ENCODE data around the gene GFER. TPM values are rescaled to one million over a fixed set of nuclear protein-coding genes. Genes with fewer than 3 reads are reported as not detected.

GFER gene
- total and polyA plus RNA-seq, 2 of the 8 experiments (the other 6 are each of a cell fraction or from before 2014, with no cell fraction given), result 17.7 to 37.9 TPM

- H3K18ac ChIP-seq (ENCODE audit: extremely low read depth, low read length), result no peak overlapping the region; the same call in 1 of the 2 replicates
- no peaks in the 10 kb centered on the region for H3K79me1 ChIP-seq (ENCODE audit: low read depth, low read length)
- FAIRE-seq (no peak), DNase-seq (ENCODE audit: low read depth in 1 of 2, low spot score in 2 of 2) (peak in 1 of 2 experiments; percentile 74)
- CTCF ChIA-PET (ENCODE audit: partially characterized antibody), result interaction anchor here (0.7 to 7.5 kb wide), 15 partner anchors 9 to 132 kb away, joined by 3 to 55 read pairs (median 4); no protein-coding TSS in a partner anchor
- H3K79me2 ChIP-seq (ENCODE audit: control insufficient read depth in 1 of 2, insufficient read depth in 2 of 2, low read length in 2 of 2), result no peaks in the 10 kb centered on the region
- H4K91ac ChIP-seq (replicated peaks; ENCODE audit: insufficient read length, low read length), result no peak overlapping the region
- H3K9ac ChIP-seq (replicated peaks in 1 of 4; ENCODE audit: extremely low read depth in 1 of 4, low read depth in 3 of 4, low read length in 3 of 4), result no peak overlapping the region
- H3K27me3 ChIP-seq (replicated peaks in 1 of 4; ENCODE audit: control insufficient read depth in 3 of 4, extremely low read depth in 1 of 4, insufficient read depth in 3 of 4, low read length in 3 of 4), result peaks cover 22 to 42% (median 34%) of the 10 kb centered on the region in 4 experiments
- H2AFZ ChIP-seq (ENCODE audit: low read length), result peak overlapping the region; percentile 6; the same call in 1 of the 2 replicates
- H3K4me2 ChIP-seq (ENCODE audit: insufficient read depth in 1 of 2, low read depth in 2 of 2, low read length in 2 of 2), result peak overlapping the region; percentile 71 to 79
- H3K56ac ChIP-seq (replicated peaks; ENCODE audit: insufficient read length, low read depth, low read length), result no peak overlapping the region
- no peak overlapping the region for H2BK5ac ChIP-seq (ENCODE audit: low read depth, low read length)
- H2BK120ac ChIP-seq (replicated peaks; ENCODE audit: low read depth, low read length), result no peak overlapping the region
- H3K23ac ChIP-seq (ENCODE audit: insufficient read length), result no peak overlapping the region
- H3K14ac ChIP-seq (ENCODE audit: insufficient read length), result no peak overlapping the region
- H3K27ac ChIP-seq (ENCODE audit: low read depth, low read length), result no peak overlapping the region
- no peak overlapping the region for H3K4ac ChIP-seq (replicated peaks; ENCODE audit: insufficient read length, low read depth, low read length)
- H2BK12ac ChIP-seq (ENCODE audit: low read depth, low read length), result no peak overlapping the region
- peak overlapping the region; percentile 46; the same call in 1 of the 2 replicates for H4K8ac ChIP-seq (ENCODE audit: extremely low read depth, insufficient read depth, low read length)
- peaks cover 8% of the 10 kb centered on the region; the same call in 1 of the 2 replicates for H3K23me2 ChIP-seq (ENCODE audit: low read depth, low read length)
- no peak overlapping the region for H2BK15ac ChIP-seq (ENCODE audit: low read length)
- 4% methylated on average over 43 of the region's 96 CpGs; no CpG with 5 or more reads in 1 of the 2 experiments for WGBS, 2 experiments (ENCODE audit: extremely low coverage in 1 of 2, insufficient coverage in 1 of 2, insufficient read length in 1 of 2, insufficient replicate concordance in 2 of 2, low coverage in 1 of 2, low lambda C conversion rate in 2 of 2, missing lambda C conversion rate in 1 of 2)
- peaks cover 0 to 21% (median 8%) of the 10 kb centered on the region in 4 experiments; a peak in 5 of 7 replicates for H3K4me1 ChIP-seq (replicated peaks in 1 of 4; ENCODE audit: control insufficient read depth in 3 of 4, insufficient read depth in 4 of 4, low read length in 3 of 4)
- H3K36me3 ChIP-seq (ENCODE audit: control insufficient read depth in 2 of 4, insufficient read depth in 4 of 4, low read length in 3 of 4), result peaks cover 0 to 5% (median 0%) of the 10 kb centered on the region in 4 experiments; a peak in 1 of 8 replicates
- no peak overlapping the region for H4K5ac ChIP-seq (ENCODE audit: insufficient read length, low read depth, low read length)
- H3K4me3 ChIP-seq (ENCODE audit: extremely low read depth in 1 of 4, insufficient read depth in 2 of 4, low read depth in 3 of 4, low read length in 4 of 4), result peak overlapping the region; percentile 21 to 59 (median 29); a peak in 7 of 8 replicates
- no peak overlapping the region for H2AK5ac ChIP-seq (ENCODE audit: low read depth, low read length)
- no peaks in the 10 kb centered on the region for H4K20me1 ChIP-seq (replicated peaks in 1 of 2; ENCODE audit: control insufficient read depth in 1 of 2, insufficient read depth in 2 of 2, low read length in 2 of 2)
- POLR2A ChIA-PET (ENCODE audit: partially characterized antibody), result interaction anchor here (0.6 to 2.0 kb wide), 10 partner anchors 12 to 135 kb away, joined by 3 to 9 read pairs (median 5); partner anchors contain the start of genes RPS2 and TRAF7
- no peaks in the 10 kb centered on the region for H3K9me3 ChIP-seq (ENCODE audit: insufficient read depth in 2 of 2, low read depth in 1 of 2, low read length in 1 of 2)
- no peak overlapping the region for H2BK20ac ChIP-seq (ENCODE audit: low read length)
- no peak for TF ChIP-seq RFX5 (IDR thresholded peaks at IDR 0.05; ENCODE audit: borderline replicate concordance, low read depth, low read length)
- peak; percentile 81 for TF ChIP-seq SUZ12 (IDR thresholded peaks at IDR 0.05; ENCODE audit: low read length)
- no peak for TF ChIP-seq SIRT6 (IDR thresholded peaks at IDR 0.05; ENCODE audit: low read length)
- peak; percentile 92 for TF ChIP-seq MAX (IDR thresholded peaks at IDR 0.05)
- TF ChIP-seq TCF12 (IDR thresholded peaks at IDR 0.05; ENCODE audit: low read depth, low read length), result no peak
- no peak for TF ChIP-seq EP300 (IDR thresholded peaks at IDR 0.05; ENCODE audit: borderline replicate concordance in 1 of 2, low read depth in 2 of 2, low read length in 2 of 2)
- no peak for TF ChIP-seq RXRA (IDR thresholded peaks at IDR 0.05; ENCODE audit: insufficient read depth, low read depth, low read length)
- no peak for TF ChIP-seq YY1 (IDR thresholded peaks at IDR 0.05; ENCODE audit: low read depth, low read length)
- TF ChIP-seq E2F6 (IDR thresholded peaks at IDR 0.05), result peak; percentile 45; the same call in 1 of the 2 replicates
These were observed 36.2 kb downstream of the GFER start for GRCh38 chr16:2019921-2020831.
